H1 (cell line): ENCODE data around the gene TMSB4Y. TPM values are rescaled to one million over a fixed set of nuclear protein-coding genes. Genes with fewer than 3 reads are reported as not detected.
A peak's percentile ranks its signal among the peaks of the same experiment; 100 is the strongest.

ENCODE experiments used
- JUN ChIP-seq: IDR thresholded peaks from 2 replicates; pipeline ENCODE4 v1.6.1; 2011; ENCODE audit warnings: low read depth, mild to moderate bottlenecking, improper control_type of control experiment, low read length
- KDM4A ChIP-seq: IDR thresholded peaks from one replicate; pipeline ENCODE4 v1.7.1; 2012; ENCODE audit warnings: low read depth, mild to moderate bottlenecking, moderate library complexity, low read length, inconsistent platforms; ENCODE audit not compliant: severe bottlenecking
- SIN3A ChIP-seq, 2 experiments: IDR thresholded peaks in 1 of 2; conservative IDR thresholded peaks in 1 of 2; 2 replicates each; pipeline ENCODE4 v1.6.1; 2011 to 2012; ENCODE audit warnings: low read length in 2 of 2, improper control_type of control experiment in 1 of 2, low read depth in 1 of 2, mild to moderate bottlenecking in 1 of 2
- SRF ChIP-seq: IDR thresholded peaks from 2 replicates; pipeline ENCODE4 v1.6.1; 2011; ENCODE audit warnings: mild to moderate bottlenecking, low read depth, low read length, moderate library complexity
- ZNF274 ChIP-seq: IDR thresholded peaks from 2 replicates; pipeline ENCODE4 v1.7.0; 2012; ENCODE audit warnings: low read length, borderline replicate concordance; ENCODE audit errors: extremely low read depth
- polyA plus RNA-seq, 7 experiments: library from polyadenylated mRNA; depleted of rRNA in 3 of 7; stranded (reverse) in 5 of 7; unstranded in 2 of 7; fragments of >200 nt in 5 of 7; fragments of 200-250 nt in 2 of 7; gene quantifications; 1 replicate in 5 of 7; 2 replicates in 1 of 7; 4 replicates in 1 of 7; pipeline versions ENCODE4 v1.2.1 to v1.2.3, GENCODE V29; 2011 to 2013; ENCODE audit warnings: missing spikeins in 2 of 7, mixed read lengths in 2 of 7
- total RNA-seq: library from RNA; stranded (reverse); fragmentation: NEBNext Ultra II Directional; extraction: Animal tissue kit (Norgen Biotek cat#: 25700); gene quantifications from 2 replicates; pipeline ENCODE4 v1.2.1, GENCODE V29; 2021
- TF ChIP-seq, protein P1 (sequence below): IDR thresholded peaks from 2 replicates; pipeline ENCODE4 v1.6.1; 2012; ENCODE audit warnings: inconsistent platforms
- TF ChIP-seq, protein P2 (sequence below), 3 experiments: IDR thresholded peaks; 1 replicate in 2 of 3; 2 replicates in 1 of 3; pipeline versions ENCODE4 v1.5.1 to v1.6.1; 2011; ENCODE audit warnings: low read length in 3 of 3, mild to moderate bottlenecking in 3 of 3, inconsistent platforms in 2 of 3, low read depth in 1 of 3, moderate library complexity in 1 of 3; ENCODE audit not compliant: insufficient read depth in 1 of 3; ENCODE audit errors: control extremely low read depth in 1 of 3

The TMSB4Y gene
- total and polyA plus RNA-seq, 2 of the 8 experiments (the other 6 are each of a cell fraction or from before 2014, with no cell fraction given): 2.0 to 2.6 TPM

DNA sequence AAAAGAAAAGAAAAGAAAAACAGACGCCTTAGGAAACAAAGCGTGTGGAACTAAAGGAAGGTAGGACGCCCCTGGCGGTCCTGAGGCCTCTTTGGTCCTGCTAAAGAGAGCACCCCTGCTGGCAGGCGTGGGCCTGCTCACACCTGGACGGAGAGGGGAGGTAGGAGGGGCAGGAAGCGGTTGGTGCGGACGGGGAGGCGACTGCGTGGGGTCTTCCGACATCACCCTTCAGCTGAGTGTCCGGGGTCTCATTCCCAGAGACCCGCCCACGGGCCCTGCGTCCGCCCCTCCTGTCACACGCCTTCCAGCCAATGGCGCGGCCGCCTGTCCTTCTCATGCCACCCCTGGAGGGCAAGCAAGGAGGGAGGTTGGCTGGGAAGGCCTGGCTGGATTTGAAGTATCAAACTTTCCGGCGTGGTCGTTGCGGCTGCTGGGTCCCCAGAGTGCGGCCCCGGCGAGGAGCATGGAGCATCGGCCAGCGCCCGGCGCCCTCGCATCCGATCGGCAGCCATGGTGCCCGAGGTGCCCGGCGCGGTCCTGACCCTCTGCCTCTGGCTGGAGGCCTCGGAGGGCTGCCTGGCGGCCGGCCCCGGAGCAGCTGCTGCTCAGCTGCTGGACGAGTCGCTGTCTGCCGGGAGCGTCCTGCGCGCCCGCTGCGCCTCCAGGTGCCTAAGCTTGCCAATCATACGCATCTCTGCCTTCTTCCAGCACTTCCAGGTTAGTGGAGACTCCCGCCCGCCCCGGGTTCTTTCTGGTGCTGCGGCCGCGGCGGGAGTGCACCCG lies 47.8 kb downstream of the TMSB4Y start (continued):
- TF ChIP-seq ZNF274 (no peak), SRF (no peak), JUN (no peak), SIN3A (conservative IDR thresholded peaks at IDR 0.05 in 1 of 2, IDR thresholded peaks at IDR 0.05 in 1 of 2; ENCODE audit: low read depth in 1 of 2, low read length in 2 of 2) (0 out of 4 replicates have a peak, but pooled peaks of 1 of the 2 experiments have one; percentile 39), KDM4A (peak; percentile 20)
- TF ChIP-seq, protein P1, sequence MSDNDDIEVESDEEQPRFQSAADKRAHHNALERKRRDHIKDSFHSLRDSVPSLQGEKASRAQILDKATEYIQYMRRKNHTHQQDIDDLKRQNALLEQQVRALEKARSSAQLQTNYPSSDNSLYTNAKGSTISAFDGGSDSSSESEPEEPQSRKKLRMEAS: 0 out of 2 replicates have a peak, but pooled peaks have one; percentile 16
- TF ChIP-seq, protein P2, sequence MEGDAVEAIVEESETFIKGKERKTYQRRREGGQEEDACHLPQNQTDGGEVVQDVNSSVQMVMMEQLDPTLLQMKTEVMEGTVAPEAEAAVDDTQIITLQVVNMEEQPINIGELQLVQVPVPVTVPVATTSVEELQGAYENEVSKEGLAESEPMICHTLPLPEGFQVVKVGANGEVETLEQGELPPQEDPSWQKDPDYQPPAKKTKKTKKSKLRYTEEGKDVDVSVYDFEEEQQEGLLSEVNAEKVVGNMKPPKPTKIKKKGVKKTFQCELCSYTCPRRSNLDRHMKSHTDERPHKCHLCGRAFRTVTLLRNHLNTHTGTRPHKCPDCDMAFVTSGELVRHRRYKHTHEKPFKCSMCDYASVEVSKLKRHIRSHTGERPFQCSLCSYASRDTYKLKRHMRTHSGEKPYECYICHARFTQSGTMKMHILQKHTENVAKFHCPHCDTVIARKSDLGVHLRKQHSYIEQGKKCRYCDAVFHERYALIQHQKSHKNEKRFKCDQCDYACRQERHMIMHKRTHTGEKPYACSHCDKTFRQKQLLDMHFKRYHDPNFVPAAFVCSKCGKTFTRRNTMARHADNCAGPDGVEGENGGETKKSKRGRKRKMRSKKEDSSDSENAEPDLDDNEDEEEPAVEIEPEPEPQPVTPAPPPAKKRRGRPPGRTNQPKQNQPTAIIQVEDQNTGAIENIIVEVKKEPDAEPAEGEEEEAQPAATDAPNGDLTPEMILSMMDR (IDR thresholded peaks at IDR 0.05; ENCODE audit: control extremely low read depth in 1 of 3, insufficient read depth in 1 of 3, low read depth in 1 of 3, low read length in 3 of 3): peak in 1 of 3 experiments; percentile 38; a peak in 1 of 4 replicates
